ENCODE results near the gene LNP1. TPM values are rescaled to one million over a fixed set of nuclear protein-coding genes. Genes with fewer than 3 reads are reported as not detected.

LNP1 gene
- total RNA-seq, 6 donors from 2014 or later, result 1.4 to 5.2 (median 2.1) TPM

DNA sequence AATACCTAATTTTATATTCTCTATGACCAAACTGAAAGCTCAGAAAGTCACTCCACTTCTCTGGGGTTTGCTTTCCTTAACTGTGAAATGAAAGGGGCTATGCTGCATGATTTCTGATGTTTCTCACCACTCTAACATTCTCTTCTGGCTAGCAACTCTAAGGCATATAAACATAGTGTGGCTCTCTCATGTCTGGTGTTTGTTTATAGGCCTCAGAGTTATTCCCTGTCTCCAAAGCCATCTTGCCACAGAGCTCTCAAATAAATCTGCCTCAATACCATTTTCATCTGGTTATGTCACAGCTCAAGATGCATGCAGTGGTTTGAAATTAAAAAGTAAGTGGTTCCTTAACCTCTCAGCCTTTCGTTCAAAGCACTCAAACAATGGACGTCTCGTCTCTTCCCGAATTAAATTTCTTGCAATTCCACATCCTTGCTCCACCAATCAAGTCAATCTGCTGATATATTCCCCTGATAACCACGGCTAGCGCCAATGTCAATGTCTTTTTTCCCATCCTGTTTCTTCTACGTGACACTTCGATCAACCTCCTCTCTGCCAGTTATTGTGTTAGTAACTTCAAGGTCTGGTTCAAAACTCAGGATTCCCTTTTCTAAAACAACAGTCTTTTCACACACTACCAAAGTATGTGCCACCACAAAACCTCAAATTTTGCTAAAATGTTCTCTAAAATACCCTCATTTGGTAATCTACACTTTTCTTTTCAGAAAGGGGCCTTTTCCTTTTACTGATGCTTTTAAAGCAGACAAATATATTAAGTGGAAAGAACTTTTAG lies 16.4 kb upstream of the LNP1 start:
- H3K27ac ChIP-seq, result no peak overlapping the region
- peaks cover 0 to 6% (median 0%) of the 10 kb centered on the region in 4 donors for H3K4me1 ChIP-seq
- H3K36me3 ChIP-seq, result peaks cover 7 to 60% (median 21%) of the 10 kb centered on the region in 4 donors
- no peaks in the 10 kb centered on the region for H3K27me3 ChIP-seq
- no peaks in the 10 kb centered on the region for H3K9me3 ChIP-seq
- WGBS, 2 donors, result 74 to 94% methylated on average over 8 of the region's 8 CpGs
- ATAC-seq (ENCODE audit: low FRiP score in 2 of 2) (no peak), DNase-seq (no peak)
- TF ChIP-seq EP300 (IDR thresholded peaks at IDR 0.05) (no peak), POLR2A (IDR thresholded peaks at IDR 0.05) (no peak), POLR2AphosphoS5 (IDR thresholded peaks at IDR 0.05) (no peak)
- TF ChIP-seq, protein P1, sequence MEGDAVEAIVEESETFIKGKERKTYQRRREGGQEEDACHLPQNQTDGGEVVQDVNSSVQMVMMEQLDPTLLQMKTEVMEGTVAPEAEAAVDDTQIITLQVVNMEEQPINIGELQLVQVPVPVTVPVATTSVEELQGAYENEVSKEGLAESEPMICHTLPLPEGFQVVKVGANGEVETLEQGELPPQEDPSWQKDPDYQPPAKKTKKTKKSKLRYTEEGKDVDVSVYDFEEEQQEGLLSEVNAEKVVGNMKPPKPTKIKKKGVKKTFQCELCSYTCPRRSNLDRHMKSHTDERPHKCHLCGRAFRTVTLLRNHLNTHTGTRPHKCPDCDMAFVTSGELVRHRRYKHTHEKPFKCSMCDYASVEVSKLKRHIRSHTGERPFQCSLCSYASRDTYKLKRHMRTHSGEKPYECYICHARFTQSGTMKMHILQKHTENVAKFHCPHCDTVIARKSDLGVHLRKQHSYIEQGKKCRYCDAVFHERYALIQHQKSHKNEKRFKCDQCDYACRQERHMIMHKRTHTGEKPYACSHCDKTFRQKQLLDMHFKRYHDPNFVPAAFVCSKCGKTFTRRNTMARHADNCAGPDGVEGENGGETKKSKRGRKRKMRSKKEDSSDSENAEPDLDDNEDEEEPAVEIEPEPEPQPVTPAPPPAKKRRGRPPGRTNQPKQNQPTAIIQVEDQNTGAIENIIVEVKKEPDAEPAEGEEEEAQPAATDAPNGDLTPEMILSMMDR (IDR thresholded peaks at IDR 0.05), result no peak
- H3K4me3 ChIP-seq, result no peak overlapping the region

DNA sequence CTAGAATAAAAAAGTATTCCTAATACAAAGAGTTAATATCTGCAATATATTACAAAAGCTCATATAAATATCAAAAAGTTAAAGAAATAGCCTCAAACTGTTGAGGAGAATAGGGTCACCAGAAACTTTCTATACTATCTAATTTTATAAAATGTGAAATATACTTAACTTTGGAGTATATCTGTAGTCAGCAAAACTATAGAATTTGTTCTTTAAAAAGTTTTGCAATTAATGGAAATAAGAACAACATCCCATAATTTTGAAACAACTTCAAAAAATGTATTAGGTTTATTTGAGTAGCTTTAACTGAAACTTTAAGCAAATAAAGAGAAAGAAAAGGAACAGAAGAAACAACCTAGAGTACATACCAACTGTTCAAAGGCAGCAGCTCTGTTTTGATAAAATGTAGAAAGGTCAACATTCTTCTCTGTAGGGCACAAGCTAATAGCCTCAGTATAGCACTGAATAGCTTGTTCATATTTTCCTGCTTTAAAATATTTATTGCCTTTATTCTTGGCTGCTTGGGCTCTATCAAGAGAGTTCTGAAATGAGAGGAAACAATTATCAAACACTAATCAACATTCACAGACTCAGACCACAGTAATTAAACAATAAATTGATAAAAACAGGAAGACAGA lies 14.8 kb upstream of the LNP1 start:
- no peak overlapping the region for H3K27ac ChIP-seq
- H3K9me3 ChIP-seq, result no peaks in the 10 kb centered on the region
- peaks cover 0 to 6% (median 0%) of the 10 kb centered on the region in 4 donors for H3K4me1 ChIP-seq
- ATAC-seq (ENCODE audit: low FRiP score in 2 of 2), result no peak
- H3K36me3 ChIP-seq, result peaks cover 4 to 44% (median 17%) of the 10 kb centered on the region in 4 donors
- TF ChIP-seq POLR2AphosphoS5 (IDR thresholded peaks at IDR 0.05) (no peak), POLR2A (IDR thresholded peaks at IDR 0.05) (no peak), EP300 (IDR thresholded peaks at IDR 0.05) (no peak)
- TF ChIP-seq, protein P1 (IDR thresholded peaks at IDR 0.05), result no peak
- H3K27me3 ChIP-seq, result no peaks in the 10 kb centered on the region
- H3K4me3 ChIP-seq, result no peak overlapping the region
- no peak for DNase-seq

DNA sequence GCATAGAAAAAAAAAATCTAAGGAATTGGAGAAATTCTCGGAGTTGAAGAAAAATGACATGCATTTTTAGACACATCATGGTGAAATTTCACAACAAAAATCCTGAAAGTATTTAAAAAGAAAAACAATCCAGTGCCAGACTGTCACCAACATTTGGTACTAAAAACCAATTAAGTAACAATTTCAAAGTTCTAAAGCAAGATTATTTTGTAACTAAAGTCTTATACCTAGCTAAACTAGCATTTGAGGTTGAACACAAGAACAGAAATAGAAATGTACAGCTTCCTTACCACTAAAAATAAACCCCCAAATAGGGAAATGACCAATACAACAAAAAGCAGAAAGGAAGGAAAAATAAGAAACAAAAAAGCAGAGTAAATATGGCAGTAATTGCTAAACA lies 12.3 kb upstream of the LNP1 start:
- Histone ChIP-seq H3K9me3 (no peaks in the 10 kb centered on the region), H3K36me3 (peaks cover 0 to 19% (median 4%) of the 10 kb centered on the region in 4 donors), H3K27ac (no peak overlapping the region), H3K4me3 (no peak overlapping the region), H3K4me1 (peaks cover 0 to 8% (median 0%) of the 10 kb centered on the region in 4 donors), H3K27me3 (no peaks in the 10 kb centered on the region)
- ATAC-seq (ENCODE audit: low FRiP score in 2 of 2), result no peak
- 97 to 100% methylated on average over 1 of the region's 1 CpG for WGBS, 2 donors
- no peak for TF ChIP-seq POLR2AphosphoS5 (IDR thresholded peaks at IDR 0.05)
- no peak for TF ChIP-seq POLR2A (IDR thresholded peaks at IDR 0.05)
- TF ChIP-seq EP300 (IDR thresholded peaks at IDR 0.05), result no peak
- TF ChIP-seq, protein P1 (IDR thresholded peaks at IDR 0.05), result no peak
- no peak for DNase-seq

DNA sequence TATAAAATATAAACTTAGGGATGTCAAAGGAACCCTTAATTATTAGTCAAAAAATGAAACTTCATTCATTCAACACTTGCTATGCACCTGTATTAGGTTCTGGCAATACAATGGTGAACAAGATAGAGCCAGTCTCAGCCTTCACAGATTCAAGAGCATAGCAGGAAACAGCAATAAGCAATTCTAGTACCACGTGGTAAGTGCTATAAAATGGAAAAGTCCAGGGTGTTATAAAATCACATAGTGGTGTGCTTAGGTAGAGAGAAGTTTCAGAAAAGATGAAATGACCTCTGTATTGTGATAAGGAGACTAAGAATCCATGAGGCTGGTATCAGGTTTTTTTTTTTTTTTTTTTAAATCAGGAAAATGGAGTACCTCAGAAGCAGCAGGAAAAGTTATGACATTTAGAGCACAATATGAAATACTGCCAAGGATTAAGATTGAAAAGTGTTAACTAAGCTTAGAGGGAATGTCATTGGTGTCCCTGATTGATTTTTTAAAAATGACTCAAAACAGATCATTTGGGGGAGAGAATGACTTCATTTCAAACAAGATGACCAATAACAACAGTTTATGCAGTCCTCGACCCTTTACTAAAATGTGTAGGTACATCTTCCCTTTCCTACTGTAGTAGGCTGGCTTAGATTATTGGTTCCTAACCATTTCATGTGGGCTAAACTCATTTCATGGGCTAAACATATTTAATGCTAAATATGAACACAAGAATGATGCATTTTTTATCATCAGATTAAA lies 5.5 kb upstream of the LNP1 start:
- Histone ChIP-seq H3K36me3 (no peaks in the 10 kb centered on the region), H3K9me3 (no peaks in the 10 kb centered on the region), H3K4me1 (peaks cover 15 to 32% (median 21%) of the 10 kb centered on the region in 4 donors), H3K27ac (no peak overlapping the region), H3K4me3 (no peak overlapping the region), H3K27me3 (no peaks in the 10 kb centered on the region)
- no peak for TF ChIP-seq EP300 (IDR thresholded peaks at IDR 0.05)
- TF ChIP-seq, protein P1 (IDR thresholded peaks at IDR 0.05), result no peak
- no peak for TF ChIP-seq POLR2AphosphoS5 (IDR thresholded peaks at IDR 0.05)
- TF ChIP-seq POLR2A (IDR thresholded peaks at IDR 0.05), result no peak
- WGBS, 2 donors, result 58 to 59% methylated on average over 2 of the region's 2 CpGs
- DNase-seq, result no peak
- no peak for ATAC-seq (ENCODE audit: low FRiP score in 2 of 2)
